Glomerular visceral epithelial cell (primary cell): ENCODE data around the gene UGT3A1.

Source experiments
- DNase-seq: peaks from one replicate; pipeline ENCODE4 v3.0.0-alpha.2; 2016; ENCODE audit errors: extremely low spot score

UGT3A1 gene

DNA sequence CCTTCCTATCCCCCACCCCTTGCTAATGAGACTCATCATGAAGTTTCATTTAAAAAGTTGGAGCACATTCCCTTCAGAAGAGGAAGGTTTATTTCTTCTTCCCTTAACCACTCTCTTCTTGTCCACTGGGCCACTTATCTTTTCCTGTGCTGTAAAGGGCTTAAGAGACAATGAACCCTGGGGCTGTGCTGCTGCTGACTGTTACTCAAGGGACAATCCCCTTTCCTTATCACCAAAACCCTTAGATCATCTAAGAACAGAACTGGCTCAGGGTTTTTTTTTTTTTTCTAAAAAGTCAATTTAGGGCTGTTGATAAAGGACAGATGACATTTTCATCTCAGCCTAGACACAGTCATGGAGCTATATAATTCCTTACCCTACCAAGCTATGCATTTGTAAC is 82.4 kb downstream of the UGT3A1 start:
- no peak for DNase-seq

DNA sequence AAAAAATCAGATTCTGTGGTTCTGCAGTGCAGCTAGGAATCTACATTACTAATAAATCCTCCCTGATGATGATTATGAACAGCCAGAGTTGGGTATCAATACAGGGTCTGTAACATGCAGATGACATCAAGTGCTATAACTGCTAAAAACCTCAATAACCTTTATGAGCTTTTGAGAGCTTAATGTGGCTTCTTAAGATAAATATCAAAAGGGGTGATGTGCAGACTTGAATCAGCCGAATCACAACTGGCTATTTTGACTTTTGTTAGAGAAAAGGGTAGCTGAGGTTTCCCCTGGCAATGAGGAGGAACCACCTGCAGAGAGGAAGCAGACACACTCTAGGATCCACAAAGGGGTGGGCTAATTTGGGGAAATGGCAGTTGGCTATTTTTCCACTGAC is 83.0 kb downstream of the UGT3A1 start:
- no peak for DNase-seq

DNA sequence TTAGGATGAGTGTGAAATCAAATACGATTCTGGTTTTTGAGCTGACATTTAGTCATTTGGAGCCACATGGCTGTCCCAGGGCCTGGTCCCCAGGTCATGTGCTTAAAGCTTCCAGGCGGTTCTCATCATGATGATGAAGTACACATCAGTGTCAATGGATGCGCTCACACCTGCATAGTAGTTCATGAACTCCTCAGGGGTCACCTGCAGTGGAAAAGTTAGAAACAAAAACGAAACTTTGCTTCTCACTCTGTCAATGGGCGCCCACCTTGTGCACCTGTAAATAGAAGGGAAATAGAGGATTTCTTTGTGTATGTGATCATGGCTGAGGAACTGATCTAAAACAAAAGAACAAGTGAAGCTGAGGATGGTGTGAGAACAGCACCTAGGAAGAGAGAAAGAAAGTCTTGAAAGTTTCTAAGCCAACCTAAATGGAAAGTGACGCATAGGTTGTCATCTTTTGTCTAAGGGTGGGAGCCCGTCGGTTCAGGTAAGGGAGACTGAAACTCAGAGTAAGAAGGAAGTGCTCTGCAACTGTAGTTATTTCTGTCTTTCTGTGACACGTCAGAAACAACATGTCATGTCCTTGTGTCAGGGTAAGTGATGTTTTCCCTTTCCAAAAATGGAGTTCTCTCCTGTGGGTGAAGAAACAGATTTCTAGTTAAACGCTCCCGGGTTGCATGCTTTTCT is 86.6 kb downstream of the UGT3A1 start:
- no peak for DNase-seq

DNA sequence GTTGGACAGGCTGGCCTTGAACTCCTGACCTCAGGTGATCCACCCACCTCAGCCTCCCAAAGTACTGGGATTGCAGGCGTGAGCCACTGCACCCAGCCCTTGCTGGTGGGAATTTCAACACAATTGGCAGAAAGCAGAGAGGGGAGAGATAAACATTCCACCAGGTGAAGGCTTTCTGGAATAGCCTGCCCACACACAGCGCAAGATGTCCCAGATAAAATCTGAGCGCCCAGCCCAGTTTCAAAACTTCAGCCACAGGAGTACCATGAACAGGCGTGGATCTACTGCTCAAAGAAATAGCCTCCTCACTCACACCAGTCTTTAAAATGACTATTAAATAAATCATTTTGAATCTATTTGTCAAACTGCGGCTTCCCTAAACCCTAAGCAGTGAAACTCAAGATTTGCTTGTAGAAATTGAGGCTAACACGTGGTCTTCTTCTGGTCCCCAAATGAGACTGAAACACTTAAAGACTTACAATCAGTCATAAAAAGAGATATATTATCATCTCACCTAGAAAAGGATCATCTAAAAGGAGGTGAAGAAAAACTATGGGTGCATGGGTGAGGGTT is 87.5 kb downstream of the UGT3A1 start:
- DNase-seq: no peak

DNA sequence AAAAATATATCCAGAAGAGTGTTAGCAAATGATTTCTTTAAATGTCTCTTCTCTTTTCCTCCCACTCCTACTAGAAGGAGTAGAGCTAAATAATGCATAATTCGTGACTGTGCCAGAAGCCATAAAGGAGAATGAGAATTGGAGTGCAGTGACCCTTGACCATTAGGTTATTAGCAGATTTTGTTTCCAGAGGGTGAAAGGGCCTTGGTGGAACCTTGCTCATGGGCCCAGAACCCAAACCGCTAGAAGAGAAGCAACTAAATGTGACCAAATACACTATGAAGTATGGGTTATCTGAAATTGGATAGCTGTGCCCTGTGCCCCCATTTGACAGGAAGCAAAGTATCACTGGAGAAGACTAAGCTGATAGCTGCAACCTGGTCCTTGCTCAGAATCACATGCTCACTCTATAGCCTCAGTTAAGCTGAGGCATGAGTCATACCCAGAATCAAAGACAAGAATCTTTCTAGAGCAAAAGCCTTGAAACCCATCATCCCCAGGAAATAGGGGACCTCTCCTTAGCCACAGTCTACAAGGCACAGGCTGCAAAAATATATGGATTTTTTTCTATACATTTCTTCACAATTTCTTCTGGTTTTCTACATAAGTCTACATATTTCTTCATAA is 89.0 kb downstream of the UGT3A1 start:
- DNase-seq: no peak
